ENCODE measurements around the gene FYN.

GRCh38 chr6:111848262-111848812 is 24.9 kb downstream of the FYN start:
- TF ChIP-seq CTCF (IDR thresholded peaks at IDR 0.05) (no peak), POLR2A (IDR thresholded peaks at IDR 0.05) (no peak)
